Astrocyte of the spinal cord (primary cell): ENCODE measurements around the gene SH3RF2.

Source experiments
- DNase-seq: peaks from one replicate; pipeline ENCODE4 v3.0.0; 2011; ENCODE audit warnings: low read depth, low spot score
- H3K4me3 ChIP-seq: 2 replicates; pipeline ENCODE4 v1.5.1; 2011; ENCODE audit warnings: low read depth, mild to moderate bottlenecking, low read length, moderate library complexity
- in situ Hi-C: cut with HindIII; loops from 2 replicates; pipeline ENCODE4 v1.10.0; 2017; ENCODE audit warnings: low sequenced_read_pairs
- TF ChIP-seq, protein P1 (sequence below): IDR thresholded peaks from 2 replicates; pipeline ENCODE4 v1.5.1; 2012; ENCODE audit warnings: low read depth, mild to moderate bottlenecking, low read length, inconsistent platforms

SH3RF2 gene

DNA sequence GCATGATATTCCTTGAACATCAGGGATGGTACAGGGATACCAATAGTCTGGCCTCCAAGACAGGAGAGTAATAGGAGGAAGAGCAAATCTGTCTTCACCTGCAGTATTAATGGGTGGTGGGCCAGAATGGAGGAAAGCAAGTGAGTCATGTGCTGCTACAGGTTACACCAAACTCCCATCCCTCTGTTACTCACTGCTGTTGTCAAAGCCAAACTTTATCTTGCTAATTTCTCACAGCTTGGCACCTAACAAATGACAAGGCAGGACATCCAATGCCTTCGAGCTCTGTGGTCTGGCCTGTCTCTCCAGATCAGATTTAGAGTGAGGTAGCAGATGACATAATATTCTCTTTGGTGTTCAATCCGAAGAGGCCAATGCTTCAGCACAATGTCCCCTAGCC, 142.2 kb downstream of the SH3RF2 start:
- in situ Hi-C loops, result no loop called here
- TF ChIP-seq, protein P1, sequence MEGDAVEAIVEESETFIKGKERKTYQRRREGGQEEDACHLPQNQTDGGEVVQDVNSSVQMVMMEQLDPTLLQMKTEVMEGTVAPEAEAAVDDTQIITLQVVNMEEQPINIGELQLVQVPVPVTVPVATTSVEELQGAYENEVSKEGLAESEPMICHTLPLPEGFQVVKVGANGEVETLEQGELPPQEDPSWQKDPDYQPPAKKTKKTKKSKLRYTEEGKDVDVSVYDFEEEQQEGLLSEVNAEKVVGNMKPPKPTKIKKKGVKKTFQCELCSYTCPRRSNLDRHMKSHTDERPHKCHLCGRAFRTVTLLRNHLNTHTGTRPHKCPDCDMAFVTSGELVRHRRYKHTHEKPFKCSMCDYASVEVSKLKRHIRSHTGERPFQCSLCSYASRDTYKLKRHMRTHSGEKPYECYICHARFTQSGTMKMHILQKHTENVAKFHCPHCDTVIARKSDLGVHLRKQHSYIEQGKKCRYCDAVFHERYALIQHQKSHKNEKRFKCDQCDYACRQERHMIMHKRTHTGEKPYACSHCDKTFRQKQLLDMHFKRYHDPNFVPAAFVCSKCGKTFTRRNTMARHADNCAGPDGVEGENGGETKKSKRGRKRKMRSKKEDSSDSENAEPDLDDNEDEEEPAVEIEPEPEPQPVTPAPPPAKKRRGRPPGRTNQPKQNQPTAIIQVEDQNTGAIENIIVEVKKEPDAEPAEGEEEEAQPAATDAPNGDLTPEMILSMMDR, result no peak
- DNase-seq, result no peak
- H3K4me3 ChIP-seq, result no peak overlapping the region

DNA sequence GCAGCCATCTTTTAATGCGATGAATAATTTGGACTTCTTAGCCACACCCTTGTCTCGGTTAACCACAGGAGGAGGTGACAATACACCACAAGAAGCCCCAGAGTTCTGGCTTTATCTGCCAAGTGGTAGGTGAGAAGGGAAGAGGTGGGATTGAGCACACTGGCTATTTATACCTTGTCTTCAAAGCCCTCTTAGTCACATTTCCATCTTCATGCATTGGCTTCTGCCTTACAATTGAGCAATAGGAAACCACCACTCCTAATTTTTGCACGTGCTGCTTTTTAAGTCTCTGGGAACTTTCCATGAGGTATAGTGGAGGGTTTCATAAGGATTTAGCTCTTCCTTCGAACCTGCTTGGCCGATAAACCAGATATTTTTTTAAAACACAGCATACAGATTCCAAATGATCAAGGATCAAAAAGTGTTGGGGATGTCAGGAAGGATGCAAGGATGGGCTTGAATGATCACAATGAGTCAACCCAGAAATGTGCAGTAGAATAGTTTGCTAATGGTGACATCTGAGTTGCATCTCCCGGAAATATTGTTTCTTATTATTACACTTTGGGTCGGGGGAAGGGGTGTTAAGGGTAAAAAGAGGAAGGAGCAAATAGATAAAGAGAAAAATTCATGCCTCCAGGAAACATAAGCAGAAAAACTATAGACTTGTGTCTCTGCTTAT, 143.5 kb downstream of the SH3RF2 start:
- in situ Hi-C loops, result no loop called here
- H3K4me3 ChIP-seq, result no peak overlapping the region
- DNase-seq, result peak; percentile 2
- TF ChIP-seq, protein P1, result no peak

DNA sequence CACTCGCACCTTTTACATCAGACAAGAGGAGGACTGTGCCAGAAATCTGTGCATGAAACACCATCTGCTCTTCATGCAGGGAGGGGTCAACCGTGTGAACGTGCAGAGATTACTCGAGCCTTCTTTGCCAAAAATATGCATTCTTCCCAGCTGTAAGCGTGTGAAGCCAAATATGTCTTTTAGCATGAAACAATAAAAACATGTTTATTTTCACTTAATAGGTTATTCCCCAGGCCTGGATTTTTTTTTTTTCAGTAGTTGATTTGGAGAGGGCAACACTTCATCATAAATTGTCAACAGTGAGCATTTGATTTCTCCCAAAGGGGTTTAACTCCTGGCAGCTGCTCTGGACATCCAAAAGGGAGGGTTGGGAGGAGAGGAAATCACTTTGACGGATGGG, 145.2 kb downstream of the SH3RF2 start:
- TF ChIP-seq, protein P1, result no peak
- no peak overlapping the region for H3K4me3 ChIP-seq
- no peak for DNase-seq
- in situ Hi-C loops, result no loop called here

DNA sequence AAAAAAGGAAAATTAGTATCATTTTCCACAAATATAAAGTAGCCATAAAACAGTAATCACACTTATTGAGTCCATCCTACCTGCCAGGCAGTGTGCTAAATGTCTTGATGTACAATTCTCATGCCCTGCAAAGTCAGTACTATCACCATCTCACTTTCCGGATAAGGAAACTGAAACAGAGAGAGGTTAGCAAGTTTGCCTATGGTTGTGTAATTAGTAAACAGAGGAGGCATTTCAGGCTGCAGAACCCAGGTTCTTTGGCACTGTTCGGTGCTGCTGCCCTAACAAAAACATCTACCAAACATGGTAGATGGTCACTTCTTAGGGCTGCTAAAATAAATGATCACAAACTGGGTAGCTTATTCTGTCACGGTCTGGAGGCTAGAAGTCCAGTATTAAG, 146.4 kb downstream of the SH3RF2 start:
- TF ChIP-seq, protein P1, result no peak
- H3K4me3 ChIP-seq, result no peak overlapping the region
- DNase-seq, result no peak
- in situ Hi-C loops, result no loop called here

DNA sequence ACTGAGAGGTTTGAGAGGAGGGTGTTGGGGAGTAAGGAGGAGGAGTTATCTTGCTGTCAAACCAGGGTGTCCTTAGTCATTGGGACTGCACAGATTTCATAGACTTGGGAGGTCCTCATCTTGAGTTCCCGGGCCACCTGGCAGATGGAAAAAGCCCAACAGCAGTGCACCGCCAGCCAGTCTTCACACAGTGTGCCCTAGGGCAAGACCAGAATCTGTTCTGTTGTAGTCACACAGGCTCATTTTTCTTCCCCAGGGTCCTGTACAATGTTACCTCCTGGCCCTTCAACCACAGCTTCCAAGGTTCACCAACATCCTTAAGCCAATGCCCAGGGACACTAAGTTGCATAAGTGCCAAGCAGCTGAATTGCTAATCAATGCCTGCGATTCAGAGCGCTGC, 148.0 kb downstream of the SH3RF2 start:
- TF ChIP-seq, protein P1, result no peak
- in situ Hi-C loops, result no loop called here
- no peak overlapping the region for H3K4me3 ChIP-seq
- no peak for DNase-seq

DNA sequence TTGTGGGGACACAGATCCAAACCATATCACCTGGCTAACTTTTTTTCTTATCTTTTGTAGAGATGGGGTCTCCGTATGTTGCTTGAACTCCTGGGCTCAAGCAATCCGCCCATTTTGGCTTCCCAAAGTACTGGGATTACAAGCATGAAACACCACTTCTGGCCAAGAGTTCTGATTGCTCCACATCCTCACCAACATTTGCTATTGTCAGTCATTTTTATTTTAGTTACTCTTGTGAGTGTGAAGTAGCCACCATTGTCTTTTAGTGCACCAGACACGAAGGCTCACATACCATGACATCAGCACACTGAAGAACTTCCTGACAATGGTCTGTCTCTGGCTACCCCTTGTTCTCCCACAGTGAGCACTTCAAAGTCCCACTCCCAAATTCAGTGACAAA, 151.7 kb downstream of the SH3RF2 start:
- TF ChIP-seq, protein P1, result no peak
- in situ Hi-C loops, result no loop called here
- no peak overlapping the region for H3K4me3 ChIP-seq
- DNase-seq, result no peak
